Measurements from ENCODE around the gene A1BG. TPM values are rescaled to one million over a fixed set of nuclear protein-coding genes. Genes with fewer than 3 reads are reported as not detected.
"Not testable (repeated sequence)": the region's sequence is repeated elsewhere in the genome, so short reads cannot be mapped to it uniquely, and the experiment has no call there.

A1BG gene
- total RNA-seq, 1 donor from 2014 or later = under 0.01 TPM

DNA sequence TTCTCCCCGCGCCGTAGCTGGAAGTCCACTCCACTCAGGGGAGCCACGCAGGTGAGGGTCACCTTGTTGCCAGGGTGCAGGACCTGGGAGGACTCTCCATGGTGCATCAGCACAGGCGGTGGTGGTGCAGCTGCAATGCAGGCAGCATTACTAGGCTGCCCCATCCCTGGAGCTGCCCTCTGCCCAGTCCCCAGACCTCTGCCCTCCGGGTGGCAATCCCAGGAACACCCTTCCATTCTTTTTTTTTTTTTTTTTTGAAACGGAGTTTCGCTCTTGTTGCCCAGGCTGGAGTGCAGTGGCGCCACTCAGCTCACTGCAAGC, 1.8 kb downstream of the A1BG start:
- Histone ChIP-seq H3K4me3 (ENCODE audit: low read length in 3 of 3) (no peak overlapping the region), H3K27me3 (ENCODE audit: control insufficient read depth in 3 of 3, insufficient read depth in 3 of 3, low read length in 3 of 3) (peaks cover 20 to 64% (median 44%) of the 10 kb centered on the region in 3 donors), H3K27ac (ENCODE audit: low read depth, low read length) (no peak overlapping the region), H3K36me3 (ENCODE audit: control insufficient read depth in 3 of 3, insufficient read depth in 3 of 3, low read length in 3 of 3) (no peaks in the 10 kb centered on the region), H3K4me1 (ENCODE audit: control insufficient read depth in 3 of 3, insufficient read depth in 3 of 3, low read length in 3 of 3) (peaks cover 7 to 12% (median 10%) of the 10 kb centered on the region in 3 donors), H3K9ac (ENCODE audit: low read depth in 1 of 3, low read length in 3 of 3) (no peak overlapping the region), H3K9me3 (ENCODE audit: control insufficient read depth in 3 of 3, low read length in 3 of 3) (no peaks in the 10 kb centered on the region)

DNA sequence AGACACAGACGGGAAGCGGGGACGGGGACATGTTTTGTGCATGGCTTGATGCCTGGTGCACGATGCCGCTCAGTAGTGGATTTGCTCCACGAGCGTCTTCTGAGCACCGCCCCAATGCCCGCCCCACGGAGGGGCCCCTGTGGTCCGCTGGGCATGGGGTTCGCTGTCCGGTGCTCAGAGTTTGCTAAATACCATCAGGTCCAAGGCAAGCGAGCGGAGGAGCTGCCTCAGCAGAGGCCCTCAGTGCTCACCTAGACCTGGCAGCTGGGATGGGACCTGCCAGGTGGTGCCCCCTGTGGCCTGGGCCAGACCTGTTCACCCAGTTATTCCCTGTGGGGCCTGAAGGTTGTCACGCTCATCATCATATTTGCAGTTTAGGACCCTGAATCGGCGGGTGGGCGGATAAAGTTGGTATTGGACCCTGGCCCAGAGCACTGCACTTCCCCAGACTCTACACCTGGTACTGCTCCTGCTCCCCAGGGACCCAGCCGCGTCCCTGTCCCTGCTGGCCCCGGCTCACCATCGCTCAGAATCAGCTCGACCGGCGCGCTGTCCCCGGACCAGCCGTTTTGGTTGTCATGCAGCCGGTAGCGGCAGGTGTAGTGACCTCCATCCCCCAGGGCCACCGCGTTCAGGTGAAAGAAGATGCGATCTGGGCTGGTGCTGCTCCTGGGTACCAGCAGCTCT, 2.3 kb downstream of the A1BG start:
- Histone ChIP-seq H3K9ac (ENCODE audit: low read depth in 1 of 3, low read length in 3 of 3) (no peak overlapping the region), H3K36me3 (ENCODE audit: control insufficient read depth in 3 of 3, insufficient read depth in 3 of 3, low read length in 3 of 3) (no peaks in the 10 kb centered on the region), H3K4me1 (ENCODE audit: control insufficient read depth in 3 of 3, insufficient read depth in 3 of 3, low read length in 3 of 3) (peaks cover 5 to 7% (median 6%) of the 10 kb centered on the region in 3 donors), H3K9me3 (ENCODE audit: control insufficient read depth in 3 of 3, low read length in 3 of 3) (no peaks in the 10 kb centered on the region), H3K27ac (ENCODE audit: low read depth, low read length) (no peak overlapping the region), H3K27me3 (ENCODE audit: control insufficient read depth in 3 of 3, insufficient read depth in 3 of 3, low read length in 3 of 3) (peaks cover 17 to 61% (median 41%) of the 10 kb centered on the region in 3 donors), H3K4me3 (ENCODE audit: low read length in 3 of 3) (no peak overlapping the region)

DNA sequence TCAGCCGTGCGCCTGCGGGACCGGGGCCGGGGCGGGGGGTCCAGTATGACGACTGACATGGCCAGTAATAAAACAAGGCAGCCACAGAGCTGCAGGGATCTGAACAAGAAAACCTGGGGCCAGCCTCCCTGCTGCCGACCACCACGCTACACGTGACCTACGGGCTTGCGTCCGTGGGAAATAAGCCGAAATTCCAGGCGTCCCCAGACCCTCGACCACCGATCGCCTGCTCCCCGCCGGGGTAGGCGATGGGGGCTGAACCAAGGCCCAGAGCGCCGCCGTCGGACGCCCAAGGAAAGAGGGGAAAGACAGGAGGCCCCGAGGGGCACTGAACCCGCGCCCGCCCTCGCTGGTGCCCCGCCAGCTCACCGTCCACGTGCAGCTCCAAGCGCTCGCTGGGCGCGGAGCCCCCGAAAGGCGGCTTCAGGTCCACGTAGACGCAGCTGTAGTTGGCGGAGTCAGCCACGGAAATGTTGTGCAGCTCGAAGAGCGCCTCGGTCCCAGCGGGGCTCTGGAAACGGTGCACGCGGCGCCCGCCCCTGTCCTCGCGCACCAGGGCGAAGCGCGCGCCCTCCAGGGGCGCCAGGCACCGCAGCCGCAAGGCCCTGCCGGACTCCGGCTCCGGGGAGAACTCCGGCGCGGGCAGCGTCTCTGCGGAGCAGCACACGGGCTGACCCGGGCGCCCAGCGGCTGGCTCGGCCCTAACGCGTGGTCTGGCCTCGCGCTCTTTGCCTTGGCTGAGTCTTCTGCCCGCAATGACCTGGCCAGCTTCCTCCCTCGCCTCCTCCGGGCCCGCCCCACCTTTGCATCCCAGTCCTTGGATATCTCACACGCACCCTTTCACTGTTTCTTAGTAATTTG, 3.1 kb downstream of the A1BG start:
- no peak overlapping the region for H3K9ac ChIP-seq (ENCODE audit: low read depth in 1 of 3, low read length in 3 of 3)
- H3K27ac ChIP-seq (ENCODE audit: low read depth, low read length) = no peak overlapping the region
- H3K9me3 ChIP-seq (ENCODE audit: control insufficient read depth in 3 of 3, low read length in 3 of 3) = no peaks in the 10 kb centered on the region
- peaks cover 17 to 61% (median 38%) of the 10 kb centered on the region in 3 donors for H3K27me3 ChIP-seq (ENCODE audit: control insufficient read depth in 3 of 3, insufficient read depth in 3 of 3, low read length in 3 of 3)
- H3K4me1 ChIP-seq (ENCODE audit: control insufficient read depth in 3 of 3, insufficient read depth in 3 of 3, low read length in 3 of 3) = peaks cover 0 to 2% (median 2%) of the 10 kb centered on the region in 3 donors
- H3K4me3 ChIP-seq (ENCODE audit: low read length in 3 of 3) = no peak overlapping the region
- no peaks in the 10 kb centered on the region for H3K36me3 ChIP-seq (ENCODE audit: control insufficient read depth in 3 of 3, insufficient read depth in 3 of 3, low read length in 3 of 3)

DNA sequence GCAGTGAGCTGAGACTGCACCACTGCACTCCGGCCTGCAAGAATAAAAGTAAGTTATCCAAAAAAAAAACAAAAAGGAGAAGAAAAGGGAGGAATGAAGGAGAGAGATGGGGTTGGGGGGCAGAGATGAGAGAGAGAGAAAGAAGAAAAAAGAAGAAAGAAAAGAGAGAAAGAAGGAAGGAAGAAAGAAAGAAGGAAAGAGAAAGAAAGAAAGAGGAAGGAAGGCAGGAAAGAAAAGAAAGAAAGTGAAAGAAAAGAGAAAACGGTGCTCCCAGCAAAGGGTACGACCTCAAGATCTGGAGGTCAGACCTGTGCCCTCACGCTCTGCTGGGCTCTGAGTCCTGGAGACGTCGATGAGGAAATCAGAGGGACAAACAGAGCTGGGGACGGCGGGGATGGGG, 3.7 kb downstream of the A1BG start:
- no peaks in the 10 kb centered on the region for H3K9me3 ChIP-seq (ENCODE audit: control insufficient read depth in 3 of 3, low read length in 3 of 3)
- H3K27ac ChIP-seq (ENCODE audit: low read depth, low read length) = no peak overlapping the region
- H3K4me3 ChIP-seq (ENCODE audit: low read length in 3 of 3) = no peak overlapping the region
- H3K4me1 ChIP-seq (ENCODE audit: control insufficient read depth in 3 of 3, insufficient read depth in 3 of 3, low read length in 3 of 3) = peaks cover 0 to 2% (median 2%) of the 10 kb centered on the region in 3 donors
- H3K9ac ChIP-seq (ENCODE audit: low read depth in 1 of 3, low read length in 3 of 3) = no peak overlapping the region
- H3K27me3 ChIP-seq (ENCODE audit: control insufficient read depth in 3 of 3, insufficient read depth in 3 of 3, low read length in 3 of 3) = peaks cover 17 to 55% (median 32%) of the 10 kb centered on the region in 3 donors
- H3K36me3 ChIP-seq (ENCODE audit: control insufficient read depth in 3 of 3, insufficient read depth in 3 of 3, low read length in 3 of 3) = no peaks in the 10 kb centered on the region

DNA sequence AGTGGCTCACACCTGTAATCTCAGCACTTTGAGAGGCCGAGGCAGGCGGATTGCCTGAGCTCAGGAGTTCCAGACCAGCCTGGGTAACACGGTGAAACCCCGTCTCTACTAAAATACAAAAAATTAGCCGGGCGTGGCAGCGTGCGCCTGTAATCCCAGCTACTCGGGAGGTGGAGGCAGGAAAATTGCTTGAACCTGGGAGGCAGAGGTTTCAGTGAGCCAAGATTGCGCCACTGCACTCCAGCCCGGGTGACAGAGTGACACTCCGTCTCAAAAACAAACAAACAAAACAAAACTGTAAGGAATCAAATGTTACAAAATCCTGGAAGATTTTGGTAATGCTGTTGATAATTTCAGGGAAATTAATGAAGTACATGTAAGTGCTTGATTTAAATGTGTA, 5.2 kb downstream of the A1BG start:
- not testable (repeated sequence) for H3K4me1 ChIP-seq (ENCODE audit: control insufficient read depth in 3 of 3, insufficient read depth in 3 of 3, low read length in 3 of 3); H3K9me3 ChIP-seq (ENCODE audit: control insufficient read depth in 3 of 3, low read length in 3 of 3); H3K36me3 ChIP-seq (ENCODE audit: control insufficient read depth in 3 of 3, insufficient read depth in 3 of 3, low read length in 3 of 3); H3K27ac ChIP-seq (ENCODE audit: low read depth, low read length)
- peak overlapping the region; percentile 56 to 65 (median 60) for H3K4me3 ChIP-seq (ENCODE audit: low read length in 3 of 3)
- H3K27me3 ChIP-seq (ENCODE audit: control insufficient read depth in 3 of 3, insufficient read depth in 3 of 3, low read length in 3 of 3) = peaks cover 15 to 43% (median 22%) of the 10 kb centered on the region in 3 donors
- H3K9ac ChIP-seq (ENCODE audit: low read depth in 1 of 3, low read length in 3 of 3) = peak overlapping the region in 1 of 3 donors; percentile 54

DNA sequence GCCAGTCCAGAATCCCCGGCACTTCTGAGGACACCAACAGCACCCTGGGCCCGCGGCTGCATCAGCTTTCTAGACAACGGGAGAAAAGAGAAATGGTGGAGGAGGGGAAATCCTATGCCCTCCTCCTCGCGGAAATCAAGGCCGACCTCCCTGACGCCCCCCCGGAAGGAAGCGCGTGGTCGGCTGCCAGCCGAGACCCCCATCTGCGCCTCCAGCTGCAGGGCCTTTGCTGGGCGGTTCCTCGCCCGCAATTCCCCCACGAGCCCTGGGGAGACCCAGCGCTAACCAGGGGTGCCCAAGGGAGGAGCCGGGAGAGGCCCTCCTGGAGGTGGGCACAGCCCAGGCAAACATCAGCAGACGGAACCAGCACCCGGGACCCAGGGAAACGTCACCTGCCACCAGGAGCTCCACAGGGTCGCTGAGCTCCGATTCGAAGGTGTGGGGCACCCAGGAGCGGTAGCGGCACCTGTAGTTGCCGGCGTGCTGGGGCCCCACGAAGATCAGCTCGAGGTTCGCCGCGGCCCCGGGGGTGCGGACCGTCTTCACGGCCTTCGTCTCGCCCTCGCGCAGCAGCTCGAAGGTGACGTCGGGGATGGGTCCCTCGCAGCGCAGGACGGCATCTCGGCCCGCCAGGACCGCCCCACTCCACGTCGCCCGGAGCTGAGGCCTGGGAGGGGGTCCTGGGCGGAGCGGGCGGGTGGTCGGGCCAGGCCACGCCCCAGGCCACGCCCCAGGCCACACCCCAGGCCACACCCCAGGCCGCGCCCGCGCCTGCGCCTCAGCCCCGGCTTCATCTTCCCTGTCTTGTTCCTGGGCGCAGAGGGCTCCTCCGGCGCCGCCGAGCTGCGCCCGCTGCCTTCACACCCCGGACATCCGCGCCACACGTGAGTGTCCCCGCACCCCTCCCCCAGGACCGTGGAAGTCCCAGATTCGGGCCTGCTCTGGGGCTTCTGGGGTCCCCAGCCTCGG, 6.0 kb downstream of the A1BG start:
- Histone ChIP-seq H3K4me1 (ENCODE audit: control insufficient read depth in 3 of 3, insufficient read depth in 3 of 3, low read length in 3 of 3) (peaks cover 0 to 2% (median 2%) of the 10 kb centered on the region in 3 donors), H3K27me3 (ENCODE audit: control insufficient read depth in 3 of 3, insufficient read depth in 3 of 3, low read length in 3 of 3) (peaks cover 11 to 35% (median 14%) of the 10 kb centered on the region in 3 donors), H3K36me3 (ENCODE audit: control insufficient read depth in 3 of 3, insufficient read depth in 3 of 3, low read length in 3 of 3) (no peaks in the 10 kb centered on the region), H3K9ac (ENCODE audit: low read depth in 1 of 3, low read length in 3 of 3) (peak overlapping the region; percentile 50 to 68 (median 54)), H3K9me3 (ENCODE audit: control insufficient read depth in 3 of 3, low read length in 3 of 3) (no peaks in the 10 kb centered on the region), H3K27ac (ENCODE audit: low read depth, low read length) (no peak overlapping the region), H3K4me3 (ENCODE audit: low read length in 3 of 3) (peak overlapping the region; percentile 56 to 65 (median 61))

DNA sequence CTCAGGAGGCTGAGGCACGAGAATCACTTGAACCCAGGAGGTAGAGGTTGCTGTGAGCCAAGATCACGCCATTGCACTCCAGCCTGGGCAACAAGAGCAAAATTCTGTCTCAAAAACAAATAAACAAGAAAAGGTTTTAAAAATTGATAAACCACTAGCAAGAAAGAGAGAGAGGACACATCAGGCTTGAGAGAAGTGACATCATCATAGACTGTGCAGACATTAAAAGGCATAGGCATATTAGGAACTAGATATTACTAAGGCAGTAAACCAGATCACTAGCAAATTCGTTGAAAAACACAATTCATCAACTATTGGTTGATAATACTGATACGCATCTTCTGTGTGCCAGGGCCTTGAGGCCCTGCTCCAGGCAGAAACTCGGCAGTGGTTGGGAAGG, 7.7 kb downstream of the A1BG start:
- H3K4me1 ChIP-seq (ENCODE audit: control insufficient read depth in 3 of 3, insufficient read depth in 3 of 3, low read length in 3 of 3) = peaks cover 0 to 2% (median 2%) of the 10 kb centered on the region in 3 donors
- no peak overlapping the region for H3K27ac ChIP-seq (ENCODE audit: low read depth, low read length)
- H3K27me3 ChIP-seq (ENCODE audit: control insufficient read depth in 3 of 3, insufficient read depth in 3 of 3, low read length in 3 of 3) = peaks cover 7 to 21% (median 9%) of the 10 kb centered on the region in 3 donors
- H3K36me3 ChIP-seq (ENCODE audit: control insufficient read depth in 3 of 3, insufficient read depth in 3 of 3, low read length in 3 of 3) = peaks cover 2 to 4% (median 3%) of the 10 kb centered on the region in 3 donors
- no peaks in the 10 kb centered on the region for H3K9me3 ChIP-seq (ENCODE audit: control insufficient read depth in 3 of 3, low read length in 3 of 3)
- H3K9ac ChIP-seq (ENCODE audit: low read depth in 1 of 3, low read length in 3 of 3) = no peak overlapping the region
- no peak overlapping the region for H3K4me3 ChIP-seq (ENCODE audit: low read length in 3 of 3)

DNA sequence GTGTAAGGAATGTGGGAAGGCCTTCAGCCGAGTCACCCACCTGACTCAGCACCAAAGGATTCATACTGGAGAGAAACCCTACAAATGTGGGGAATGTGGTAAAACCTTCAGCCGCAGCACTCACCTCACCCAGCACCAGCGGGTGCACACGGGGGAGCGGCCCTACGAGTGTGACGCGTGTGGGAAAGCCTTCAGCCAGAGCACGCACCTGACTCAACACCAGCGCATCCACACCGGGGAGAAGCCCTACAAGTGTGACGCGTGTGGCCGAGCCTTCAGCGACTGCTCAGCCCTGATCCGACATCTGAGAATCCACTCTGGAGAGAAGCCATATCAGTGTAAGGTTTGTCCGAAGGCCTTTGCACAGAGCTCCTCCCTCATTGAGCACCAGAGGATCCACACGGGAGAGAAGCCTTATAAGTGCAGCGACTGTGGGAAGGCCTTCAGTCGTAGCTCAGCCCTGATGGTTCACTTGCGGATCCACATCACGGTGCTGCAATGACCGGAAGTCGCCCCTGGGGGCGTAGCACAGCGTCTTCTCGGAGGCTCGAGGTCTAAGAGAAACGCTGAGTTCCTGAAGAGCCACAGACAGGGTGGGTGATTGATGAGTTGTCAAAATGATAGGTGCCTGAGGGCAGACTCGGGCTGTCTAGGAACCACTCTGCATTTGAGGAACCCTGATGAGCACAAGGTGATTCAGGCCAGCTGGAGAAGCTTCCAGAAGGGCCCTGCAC, 14.3 kb downstream of the A1BG start:
- Histone ChIP-seq H3K4me3 (ENCODE audit: low read length in 3 of 3) (no peak overlapping the region), H3K36me3 (ENCODE audit: control insufficient read depth in 3 of 3, insufficient read depth in 3 of 3, low read length in 3 of 3) (peaks cover 47 to 60% (median 49%) of the 10 kb centered on the region in 3 donors)

DNA sequence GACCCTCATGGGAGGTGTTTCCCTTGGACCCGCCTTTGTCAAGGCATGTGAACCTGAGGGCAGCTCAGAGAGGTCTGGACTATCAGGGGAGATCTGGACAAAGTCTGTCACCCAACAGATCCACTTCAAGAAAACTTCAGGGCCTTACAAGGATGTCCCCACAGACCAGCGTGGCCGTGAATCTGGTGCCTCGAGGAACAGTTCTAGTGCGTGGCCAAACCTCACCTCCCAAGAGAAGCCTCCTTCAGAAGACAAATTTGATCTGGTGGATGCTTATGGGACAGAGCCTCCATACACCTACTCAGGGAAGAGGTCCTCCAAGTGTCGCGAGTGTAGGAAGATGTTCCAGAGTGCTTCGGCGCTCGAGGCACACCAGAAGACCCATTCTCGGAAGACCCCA, 15.0 kb downstream of the A1BG start:
- Histone ChIP-seq H3K27me3 (ENCODE audit: control insufficient read depth in 3 of 3, insufficient read depth in 3 of 3, low read length in 3 of 3) (no peaks in the 10 kb centered on the region), H3K27ac (ENCODE audit: low read depth, low read length) (no peak overlapping the region), H3K4me1 (ENCODE audit: control insufficient read depth in 3 of 3, insufficient read depth in 3 of 3, low read length in 3 of 3) (no peaks in the 10 kb centered on the region), H3K4me3 (ENCODE audit: low read length in 3 of 3) (no peak overlapping the region), H3K9ac (ENCODE audit: low read depth in 1 of 3, low read length in 3 of 3) (no peak overlapping the region), H3K36me3 (ENCODE audit: control insufficient read depth in 3 of 3, insufficient read depth in 3 of 3, low read length in 3 of 3) (peaks cover 47 to 60% (median 49%) of the 10 kb centered on the region in 3 donors), H3K9me3 (ENCODE audit: control insufficient read depth in 3 of 3, low read length in 3 of 3) (peaks cover 0 to 3% (median 2%) of the 10 kb centered on the region in 3 donors)

More for the DNA sequence above, 14.3 kb downstream of the A1BG start:
- Histone ChIP-seq H3K9ac (ENCODE audit: low read depth in 1 of 3, low read length in 3 of 3) (no peak overlapping the region), H3K9me3 (ENCODE audit: control insufficient read depth in 3 of 3, low read length in 3 of 3) (peaks cover 0 to 3% (median 2%) of the 10 kb centered on the region in 3 donors), H3K27me3 (ENCODE audit: control insufficient read depth in 3 of 3, insufficient read depth in 3 of 3, low read length in 3 of 3) (no peaks in the 10 kb centered on the region), H3K27ac (ENCODE audit: low read depth, low read length) (no peak overlapping the region), H3K4me1 (ENCODE audit: control insufficient read depth in 3 of 3, insufficient read depth in 3 of 3, low read length in 3 of 3) (no peaks in the 10 kb centered on the region)
